GM23248 (cell line): Measurements from ENCODE around the gene NTF3.

ENCODE experiments used
- EZH2 ChIP-seq: fragments of 200-600 bp; sonication (generic); IDR thresholded peaks from 2 replicates; pipeline ENCODE4 v1.6.1; 2018; ENCODE audit warnings: antibody characterized with exemption, mild to moderate bottlenecking; ENCODE audit not compliant: insufficient read depth, poor library complexity, severe bottlenecking
- EZH2phosphoT487 ChIP-seq: fragments of 200-600 bp; sonication (generic); IDR thresholded peaks from 2 replicates; pipeline ENCODE4 v1.6.1; 2018; ENCODE audit warnings: antibody characterized with exemption, moderate library complexity, mild to moderate bottlenecking, low read depth; ENCODE audit not compliant: insufficient read depth

GRCh38 chr12:5512601-5512970 lies 80.7 kb downstream of the NTF3 start:
- no peak for TF ChIP-seq EZH2
- TF ChIP-seq EZH2phosphoT487, result no peak
